ACC112 (cell line): ENCODE measurements around the gene STARD3NL.
"Not testable (repeated sequence)": the region's sequence is repeated elsewhere in the genome, so short reads cannot be mapped to it uniquely, and the experiment has no call there.

Experiments used
- H2AFZ ChIP-seq: fragments of 200-600 bp; sonication (generic); one replicate; pipeline ENCODE4 v1.6.0; 2017; ENCODE audit warnings: antibody characterized with exemption, low read length; ENCODE audit not compliant: unreplicated experiment
- H3K27ac ChIP-seq: fragments of 200-600 bp; sonication (generic); 2 replicates; pipeline ENCODE4 v1.5.1; 2014; ENCODE audit warnings: low read depth, mild to moderate bottlenecking, antibody characterized with exemption, low read length, moderate library complexity
- H3K27me3 ChIP-seq: fragments of 200-600 bp; sonication (generic); 2 replicates; pipeline ENCODE4 v1.6.1; 2014; ENCODE audit warnings: mild to moderate bottlenecking, antibody characterized with exemption, low read length, moderate library complexity, mixed read lengths; ENCODE audit not compliant: insufficient read depth
- H3K36me3 ChIP-seq: fragments of 200-600 bp; sonication (generic); 2 replicates; pipeline ENCODE4 v1.6.1; 2016; ENCODE audit warnings: mild to moderate bottlenecking, antibody characterized with exemption, low read length, moderate library complexity, mixed read lengths; ENCODE audit not compliant: insufficient read depth
- H3K4me1 ChIP-seq: fragments of 200-600 bp; sonication (generic); one replicate; pipeline ENCODE4 v1.6.1; 2016; ENCODE audit warnings: low read length, mixed read lengths; ENCODE audit not compliant: insufficient read depth, unreplicated experiment, control insufficient read depth
- H3K4me3 ChIP-seq: fragments of 200-600 bp; sonication (generic); 2 replicates; pipeline ENCODE4 v1.5.1; 2014; ENCODE audit warnings: mild to moderate bottlenecking, low read depth, low read length
- H3K79me2 ChIP-seq: fragments of 200-600 bp; sonication (generic); one replicate; pipeline ENCODE4 v1.6.0; 2016; ENCODE audit warnings: low read length; ENCODE audit not compliant: control insufficient read depth, unreplicated experiment, insufficient read depth

Gene STARD3NL

DNA sequence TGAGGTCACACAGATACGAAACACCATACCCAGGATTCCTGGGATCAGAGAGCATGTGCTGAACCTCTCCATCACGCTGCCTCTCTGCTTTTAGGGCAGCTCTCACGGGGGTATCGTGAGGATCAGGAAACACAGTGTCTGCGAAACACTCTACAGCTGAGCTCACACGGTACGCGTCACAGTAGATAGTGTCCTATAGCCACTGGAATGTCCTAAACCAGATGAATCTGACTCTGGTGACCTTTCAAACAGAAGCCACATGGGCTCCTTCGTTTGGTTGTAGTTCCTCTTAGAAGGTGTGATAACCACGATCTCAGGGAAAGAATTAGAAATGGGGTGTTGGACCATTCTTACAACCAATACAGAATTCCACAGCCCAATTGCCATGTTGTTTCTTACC lies 61.1 kb downstream of the STARD3NL start:
- not testable (repeated sequence) for H3K4me1 ChIP-seq, H3K36me3 ChIP-seq, H2AFZ ChIP-seq, H3K27me3 ChIP-seq, H3K4me3 ChIP-seq, H3K27ac ChIP-seq, H3K79me2 ChIP-seq

DNA sequence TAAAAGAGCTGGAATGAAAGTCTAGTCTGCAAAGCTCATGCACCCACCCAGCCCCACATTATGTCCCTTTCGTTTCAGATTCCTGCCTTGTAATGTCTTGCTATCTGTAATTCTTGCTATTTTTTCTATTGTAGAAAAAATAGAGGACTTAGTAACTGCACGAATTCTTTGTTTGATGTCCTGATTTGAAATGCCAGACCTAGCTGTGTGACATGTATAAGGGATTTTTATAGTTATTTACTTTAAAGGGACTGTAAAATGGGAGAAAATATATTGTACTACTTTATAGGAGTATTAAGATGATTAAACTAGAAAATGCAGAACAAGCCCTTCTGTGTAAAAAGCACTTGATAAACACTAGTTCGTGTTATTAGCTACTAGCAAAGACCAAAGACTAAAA lies 63.0 kb downstream of the STARD3NL start:
- Histone ChIP-seq H3K79me2 (no peaks in the 10 kb centered on the region), H3K4me3 (no peak overlapping the region), H2AFZ (no peak overlapping the region), H3K36me3 (no peaks in the 10 kb centered on the region), H3K4me1 (no peaks in the 10 kb centered on the region), H3K27me3 (0 out of 2 replicates have a peak, but pooled peaks cover 5% of the 10 kb centered on the region), H3K27ac (no peak overlapping the region)

DNA sequence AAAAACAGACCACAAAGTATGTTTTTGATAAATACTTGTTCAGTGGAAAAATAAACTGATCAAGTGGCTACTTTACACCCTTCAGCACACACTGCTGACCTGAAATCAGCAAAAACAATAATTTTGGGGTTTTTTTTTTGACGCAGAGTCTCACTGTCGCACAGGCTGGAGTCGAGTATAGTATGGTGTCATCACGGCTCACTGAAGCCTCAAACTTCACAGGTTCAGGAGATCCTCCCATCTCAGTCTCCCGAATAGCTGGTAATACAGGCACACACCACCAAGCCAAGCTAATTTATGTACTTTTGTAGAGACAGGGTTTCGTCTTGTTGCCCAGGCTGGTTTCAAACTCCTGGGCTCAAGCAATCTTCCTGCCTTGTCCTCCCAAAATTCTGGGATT lies 64.8 kb downstream of the STARD3NL start:
- H3K36me3 ChIP-seq, result no peaks in the 10 kb centered on the region
- 0 out of 2 replicates have a peak, but pooled peaks cover 5% of the 10 kb centered on the region for H3K27me3 ChIP-seq
- no peak overlapping the region for H3K27ac ChIP-seq
- no peak overlapping the region for H3K4me3 ChIP-seq
- H3K4me1 ChIP-seq, result no peaks in the 10 kb centered on the region
- no peak overlapping the region for H2AFZ ChIP-seq
- H3K79me2 ChIP-seq, result no peaks in the 10 kb centered on the region

DNA sequence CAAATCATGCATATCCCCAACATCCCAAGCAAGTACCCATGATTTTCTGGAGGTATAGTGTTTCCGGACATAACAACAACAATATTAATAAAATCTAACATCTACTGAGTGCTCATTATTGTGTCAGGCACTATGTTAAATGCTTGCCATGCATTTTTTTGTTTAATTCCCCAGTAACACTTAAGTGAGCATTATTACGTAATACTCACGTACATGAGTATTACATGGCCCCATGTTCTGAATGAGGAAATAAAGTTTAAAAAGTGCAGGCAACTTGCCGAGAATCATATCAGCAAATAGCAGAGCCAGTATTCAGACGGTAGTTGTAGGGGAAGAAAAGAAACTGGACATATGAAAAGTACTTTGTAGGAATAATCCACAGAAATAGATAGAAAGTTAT lies 65.3 kb downstream of the STARD3NL start:
- H3K36me3 ChIP-seq, H3K27me3 ChIP-seq, H3K79me2 ChIP-seq, H2AFZ ChIP-seq, H3K27ac ChIP-seq, H3K4me3 ChIP-seq, H3K4me1 ChIP-seq: not testable (repeated sequence)

DNA sequence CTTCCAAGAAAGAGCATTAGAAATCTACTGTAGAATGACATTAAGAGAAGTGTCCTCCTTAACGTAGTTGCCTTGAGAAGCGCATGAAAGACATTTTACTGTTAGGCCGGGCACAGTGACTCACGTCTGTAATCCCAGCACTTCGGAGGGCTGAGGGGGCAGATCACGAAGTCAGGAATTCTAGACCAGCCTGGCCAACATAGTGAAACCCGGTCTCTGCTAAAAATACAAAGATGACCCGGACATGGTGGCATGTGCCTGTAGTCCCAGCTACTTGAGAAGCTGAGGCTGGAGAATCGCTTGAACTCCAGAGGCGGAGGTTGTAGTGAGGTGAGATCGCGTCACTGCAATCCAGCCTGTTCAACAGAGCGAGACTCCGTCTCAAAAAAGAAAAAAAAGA lies 66.5 kb downstream of the STARD3NL start:
- no peak overlapping the region for H2AFZ ChIP-seq
- H3K4me3 ChIP-seq, result no peak overlapping the region
- no peaks in the 10 kb centered on the region for H3K36me3 ChIP-seq
- no peak overlapping the region for H3K27ac ChIP-seq
- H3K79me2 ChIP-seq, result no peaks in the 10 kb centered on the region
- no peaks in the 10 kb centered on the region for H3K4me1 ChIP-seq
- 0 out of 2 replicates have a peak, but pooled peaks cover 5% of the 10 kb centered on the region for H3K27me3 ChIP-seq

DNA sequence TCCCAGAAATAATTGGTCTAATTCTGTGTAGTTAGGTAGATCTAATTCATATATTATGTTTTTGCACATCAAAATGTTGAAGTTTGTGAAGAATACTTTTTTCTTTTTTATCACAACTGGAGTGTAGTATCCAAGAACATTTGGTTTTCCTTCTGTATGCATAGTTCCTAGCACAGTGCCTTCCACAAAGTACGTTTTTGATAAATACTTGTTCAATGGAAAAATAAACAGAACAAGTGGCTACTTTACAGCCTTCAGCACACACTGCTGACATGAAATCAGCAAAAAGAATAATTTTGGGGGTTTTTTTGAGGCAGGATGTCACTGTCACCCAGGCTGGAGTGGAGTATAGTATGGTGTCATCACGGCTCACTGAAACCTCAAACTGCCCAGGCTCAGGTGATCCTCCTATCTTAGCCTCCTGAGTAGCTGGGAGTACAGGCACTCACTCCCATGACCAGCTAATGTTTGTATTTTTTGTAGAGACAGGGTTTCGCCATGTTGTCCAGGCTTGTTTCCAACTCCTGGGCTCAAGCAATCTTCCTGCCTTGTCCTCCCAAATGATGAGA lies 67.4 kb downstream of the STARD3NL start:
- H3K27ac ChIP-seq, result no peak overlapping the region
- no peak overlapping the region for H3K4me3 ChIP-seq
- H3K4me1 ChIP-seq, result no peaks in the 10 kb centered on the region
- H3K79me2 ChIP-seq, result no peaks in the 10 kb centered on the region
- H3K27me3 ChIP-seq, result 0 out of 2 replicates have a peak, but pooled peaks cover 5% of the 10 kb centered on the region
- no peaks in the 10 kb centered on the region for H3K36me3 ChIP-seq
- H2AFZ ChIP-seq, result no peak overlapping the region

DNA sequence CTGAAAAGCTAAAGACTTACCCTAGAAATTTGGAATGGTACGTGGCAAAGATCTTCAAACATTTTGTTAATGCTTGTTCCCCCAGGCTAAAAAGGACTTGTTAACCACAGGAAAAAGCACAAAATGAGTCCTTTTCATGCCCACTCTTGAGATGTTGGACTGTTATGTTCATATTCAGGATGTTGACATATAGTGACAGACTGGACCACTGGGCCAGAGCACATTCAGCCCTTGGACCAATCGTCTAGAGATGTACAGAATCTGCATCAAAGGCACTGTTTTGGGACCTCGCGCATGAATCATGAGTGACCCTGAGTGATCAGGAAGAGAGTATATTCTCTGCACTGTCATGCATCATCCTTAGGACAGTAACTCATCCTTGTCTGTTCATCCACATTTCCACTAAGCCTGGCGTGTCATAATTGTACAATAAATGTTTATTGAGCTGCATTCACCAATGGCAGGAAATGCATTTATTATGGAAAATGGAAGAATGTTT lies 70.1 kb downstream of the STARD3NL start:
- H3K4me3 ChIP-seq, result no peak overlapping the region
- no peaks in the 10 kb centered on the region for H3K79me2 ChIP-seq
- H3K36me3 ChIP-seq, result no peaks in the 10 kb centered on the region
- H3K4me1 ChIP-seq, result no peaks in the 10 kb centered on the region
- no peak overlapping the region for H2AFZ ChIP-seq
- H3K27ac ChIP-seq, result no peak overlapping the region
- H3K27me3 ChIP-seq, result 0 out of 2 replicates have a peak, but pooled peaks cover 5% of the 10 kb centered on the region

DNA sequence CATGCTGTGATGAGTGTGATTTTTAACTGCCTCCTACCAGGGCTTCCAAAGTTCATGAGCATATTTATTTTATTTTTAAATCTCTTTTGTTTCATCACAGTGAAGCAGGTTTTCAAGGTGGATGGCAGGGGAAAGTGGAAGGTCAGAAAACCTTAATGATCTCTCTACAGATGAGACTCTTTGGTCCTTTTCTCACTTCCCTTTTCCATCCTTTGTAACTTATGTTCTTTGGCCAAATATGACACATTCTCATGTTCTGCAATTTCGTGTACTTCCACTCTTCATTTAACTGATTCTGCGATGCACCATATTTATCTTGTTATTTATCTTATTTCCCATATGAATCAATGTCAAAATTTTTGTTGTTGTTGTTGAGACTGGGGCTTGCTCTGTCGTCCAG lies 71.8 kb downstream of the STARD3NL start:
- not testable (repeated sequence) for H3K79me2 ChIP-seq, H3K4me3 ChIP-seq, H2AFZ ChIP-seq, H3K36me3 ChIP-seq, H3K4me1 ChIP-seq, H3K27ac ChIP-seq, H3K27me3 ChIP-seq

DNA sequence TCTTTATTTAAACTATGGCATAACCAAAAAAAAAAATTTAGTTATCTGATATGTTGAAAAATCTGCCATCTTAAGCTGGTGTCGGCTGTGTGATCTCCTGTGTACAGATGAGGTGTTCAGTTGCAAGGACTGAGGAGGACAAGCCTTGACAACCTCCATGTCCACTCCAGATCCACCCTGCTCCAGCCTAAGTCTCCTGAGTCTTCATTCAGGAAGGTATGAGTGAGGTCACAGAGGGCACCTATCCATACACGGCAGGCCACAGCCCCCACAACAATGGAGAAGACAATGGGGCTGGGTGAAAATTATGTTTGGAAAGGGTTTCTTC lies 79.3 kb downstream of the STARD3NL start:
- Histone ChIP-seq H3K4me1 (no peaks in the 10 kb centered on the region), H2AFZ (no peak overlapping the region), H3K27ac (no peak overlapping the region), H3K27me3 (no peaks in the 10 kb centered on the region), H3K36me3 (no peaks in the 10 kb centered on the region), H3K79me2 (no peaks in the 10 kb centered on the region), H3K4me3 (no peak overlapping the region)

DNA sequence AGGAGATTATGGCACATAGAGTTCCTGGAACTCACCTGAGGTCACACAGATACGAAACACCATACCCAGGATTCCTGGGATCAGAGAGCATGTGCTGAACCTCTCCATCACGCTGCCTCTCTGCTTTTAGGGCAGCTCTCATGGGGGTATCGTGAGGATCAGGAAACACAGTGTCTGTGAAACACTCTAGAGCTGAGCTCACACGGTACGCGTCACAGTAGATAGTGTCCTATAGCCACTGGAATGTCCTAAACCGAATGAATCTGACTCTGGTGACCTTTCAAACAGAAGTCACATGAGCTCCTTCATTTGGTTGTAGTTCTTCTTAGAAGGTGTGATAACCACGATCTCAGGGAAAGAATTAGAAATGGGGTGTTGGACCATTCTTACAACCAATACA lies 81.1 kb downstream of the STARD3NL start:
- not testable (repeated sequence) for H3K4me1 ChIP-seq, H3K36me3 ChIP-seq, H3K4me3 ChIP-seq, H3K27me3 ChIP-seq, H3K79me2 ChIP-seq, H2AFZ ChIP-seq, H3K27ac ChIP-seq

DNA sequence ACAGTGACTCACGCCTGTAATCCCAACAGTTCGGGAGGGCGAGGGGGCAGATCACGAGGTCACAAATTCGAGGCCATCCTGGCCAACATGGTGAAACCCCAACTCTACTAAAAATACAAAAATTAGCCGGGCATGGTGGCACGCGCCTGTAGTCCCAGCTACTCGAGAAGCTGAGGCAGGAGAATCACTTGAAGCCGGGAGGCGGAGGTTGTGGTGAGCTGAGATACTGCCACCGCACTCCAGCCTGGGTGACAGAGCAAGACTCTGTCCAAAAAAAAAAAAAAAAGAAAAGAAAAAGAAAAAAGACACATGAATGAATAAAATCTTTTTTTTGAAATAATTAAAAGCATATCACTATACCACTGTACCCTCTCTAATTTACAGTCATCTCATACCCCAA lies 83.6 kb downstream of the STARD3NL start:
- not testable (repeated sequence) for H3K27me3 ChIP-seq, H3K4me1 ChIP-seq, H3K27ac ChIP-seq, H2AFZ ChIP-seq, H3K36me3 ChIP-seq, H3K79me2 ChIP-seq, H3K4me3 ChIP-seq
